ENCODE results near the gene CRYBB1. TPM values are rescaled to one million over a fixed set of nuclear protein-coding genes. Genes with fewer than 3 reads are reported as not detected.
A peak's percentile ranks its signal among the peaks of the same experiment; 100 is the strongest.

Gene CRYBB1
- total RNA-seq (1 to 10 TPM in 6 of 7 donors, under 1 TPM in 1; 0.34 to 2.9 (median 2.1) TPM), polyA plus RNA-seq (1 to 10 TPM in 2 of 3 donors, under 1 TPM in 1; 0.98 to 1.9 (median 1.3) TPM)
- long read RNA-seq, donor 1, transcript CRYBB1-203 (6 exons, 1,041 nt): major isoform, 5 of 5 reads
- long read RNA-seq, donor 1, partial matches to known transcripts: 0 of 5 reads
- long read RNA-seq, donor 1, other reads (novel, unspliced or antisense): 0 of 5 reads
- long read RNA-seq, donor 2, partial matches to known transcripts: 0 of 1 reads
- long read RNA-seq, donor 2, other reads (novel, unspliced or antisense): 0 of 1 reads

GRCh38 chr22:26617271-26618199, at the start of gene CRYBB1:
CRYBB1 (minus strand) TSS chr22:26618027; CDS start chr22:26616319, 1,708 bp downstream.
- 52 to 61% (median 56%) methylated on average over 7 of the region's 7 CpGs for WGBS, 5 donors
- Histone ChIP-seq H3K4me3 (no peak within 1 kb of the TSS), H3K27ac (peak within 1 kb of the TSS in 4 of 8 donors; percentile 21 to 56 (median 46)), H3K9me3 (no peaks in the 10 kb centered on the region), H3K36me3 (no peaks in the 10 kb centered on the region), H3K4me1 (peaks cover 9 to 67% (median 43%) of the 10 kb centered on the region in 6 donors), H3K27me3 (replicated peaks in 1 of 7) (no peaks in the 10 kb centered on the region)
- TF ChIP-seq POLR2AphosphoS5 (IDR thresholded peaks at IDR 0.05) (peak in 2 of 3 donors; percentile 8 to 42), POLR2A (IDR thresholded peaks at IDR 0.05) (no peak), CTCF (IDR thresholded peaks at IDR 0.05 in 8 of 11, conservative IDR thresholded peaks at IDR 0.05 in 3 of 11) (no peak)
- peak; percentile 77 for DNase-seq
- intact Hi-C loops (cut with DNase I; ENCODE audit: low total_unique reads): no loop called here

GRCh38 chr22:26667140-26667539, 49.3 kb upstream of the CRYBB1 start:
- DNase-seq: no peak
- H3K27ac ChIP-seq: peak overlapping the region in 1 of 8 donors; percentile 3
- H3K27me3 ChIP-seq (replicated peaks in 1 of 7): no peaks in the 10 kb centered on the region
- TF ChIP-seq CTCF (IDR thresholded peaks at IDR 0.05 in 8 of 11, conservative IDR thresholded peaks at IDR 0.05 in 3 of 11) (no peak), POLR2AphosphoS5 (IDR thresholded peaks at IDR 0.05) (no peak), POLR2A (IDR thresholded peaks at IDR 0.05) (no peak)
- WGBS, 5 donors: 71 to 93% (median 90%) methylated on average over 11 to 13 of the region's 13 CpGs
- no peak overlapping the region for H3K4me3 ChIP-seq
- intact Hi-C loops (cut with DNase I; ENCODE audit: low total_unique reads): loop anchor here (10.0 kb wide), 1 partner anchor 182 kb away; the partner anchor contains the start of genes HPS4 and SRRD
- no peaks in the 10 kb centered on the region for H3K9me3 ChIP-seq
- H3K36me3 ChIP-seq: peaks cover 0 to 7% (median 0%) of the 10 kb centered on the region in 6 donors
- peaks cover 10 to 81% (median 47%) of the 10 kb centered on the region in 6 donors for H3K4me1 ChIP-seq

GRCh38 chr22:26665813-26666231, 48.0 kb upstream of the CRYBB1 start:
- intact Hi-C loops (cut with DNase I; ENCODE audit: low total_unique reads): loop anchor here (10.0 kb wide), 1 partner anchor 181 kb away; the partner anchor contains the start of genes HPS4 and SRRD
- peaks cover 0 to 7% (median 0%) of the 10 kb centered on the region in 6 donors for H3K36me3 ChIP-seq
- TF ChIP-seq CTCF (IDR thresholded peaks at IDR 0.05 in 8 of 11, conservative IDR thresholded peaks at IDR 0.05 in 3 of 11) (peak in 3 of 11 experiments; percentile 9 to 15 (median 13)), POLR2AphosphoS5 (IDR thresholded peaks at IDR 0.05) (no peak), POLR2A (IDR thresholded peaks at IDR 0.05) (no peak)
- peaks cover 3 to 75% (median 34%) of the 10 kb centered on the region in 6 donors for H3K4me1 ChIP-seq
- H3K27me3 ChIP-seq (replicated peaks in 1 of 7): peaks cover 0 to 5% (median 0%) of the 10 kb centered on the region in 7 donors
- no peak overlapping the region for H3K4me3 ChIP-seq
- WGBS, 5 donors: 33 to 61% (median 48%) methylated on average over 4 of the region's 4 CpGs
- peak; percentile 35 for DNase-seq
- H3K9me3 ChIP-seq: no peaks in the 10 kb centered on the region
- H3K27ac ChIP-seq: peak overlapping the region in 3 of 8 donors; percentile 52 to 58 (median 56)
